ENCODE measurements around the gene KCNH3.

The KCNH3 gene

DNA sequence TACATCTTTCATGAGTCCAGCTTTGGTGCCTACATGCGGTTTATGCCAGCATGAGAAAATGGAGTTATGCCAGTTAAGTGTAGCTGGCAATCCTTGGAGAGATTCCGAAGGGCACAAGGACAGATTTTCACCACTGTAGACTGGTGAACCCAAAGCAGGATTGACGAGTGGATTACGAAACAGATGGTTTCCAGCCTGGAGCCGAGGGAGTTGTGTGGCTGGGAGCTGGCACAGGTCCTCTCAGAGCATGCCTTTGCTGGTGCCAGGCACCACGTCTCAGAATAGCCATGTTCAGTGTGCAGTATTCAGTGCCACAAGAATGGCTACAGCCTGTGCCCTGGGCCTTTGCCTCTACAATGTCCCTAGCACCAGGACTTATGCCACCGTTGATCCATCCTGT lies 13.2 kb downstream of the KCNH3 start:
- FAIRE-seq (no peak), DNase-seq (ENCODE audit: insufficient read length, low spot score) (no peak)
- TF ChIP-seq PAX5 (IDR thresholded peaks at IDR 0.05; ENCODE audit: insufficient read depth, low read length, severe bottlenecking): no peak
- TF ChIP-seq POU2F2 (IDR thresholded peaks at IDR 0.05; ENCODE audit: low read depth, low read length): no peak
- no peak for TF ChIP-seq POLR2AphosphoS5 (IDR thresholded peaks at IDR 0.05; ENCODE audit: low read depth, low read length)
- no peak for TF ChIP-seq POLR2A (IDR thresholded peaks at IDR 0.05; ENCODE audit: low read depth, low read length)
- no peak for TF ChIP-seq TAF1 (IDR thresholded peaks at IDR 0.05; ENCODE audit: low read depth, low read length)
- no peak for TF ChIP-seq SPI1 (IDR thresholded peaks at IDR 0.05; ENCODE audit: low read depth, low read length)

DNA sequence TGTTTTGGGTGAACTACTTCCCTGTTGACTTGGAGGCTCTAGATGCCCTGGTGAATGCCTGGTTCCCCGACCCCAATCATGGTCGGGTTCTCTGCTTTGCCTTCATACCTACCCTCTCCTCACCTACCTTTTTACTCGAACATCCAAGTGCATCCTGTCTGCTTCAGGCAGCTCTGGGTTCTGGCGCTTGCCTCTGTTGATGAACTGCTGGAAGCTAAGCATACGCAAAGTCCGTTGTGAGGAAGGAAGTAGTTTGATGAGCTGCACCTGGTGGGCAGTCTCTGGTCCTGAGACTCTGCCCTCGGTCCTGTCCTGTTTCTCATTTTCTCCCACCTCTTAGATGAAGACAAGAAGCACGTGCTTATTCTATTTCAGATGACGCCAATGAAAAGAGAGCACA lies 13.6 kb downstream of the KCNH3 start:
- FAIRE-seq (no peak), DNase-seq (ENCODE audit: insufficient read length, low spot score) (no peak)
- TF ChIP-seq POU2F2 (IDR thresholded peaks at IDR 0.05; ENCODE audit: low read depth, low read length) (no peak), POLR2A (IDR thresholded peaks at IDR 0.05; ENCODE audit: low read depth, low read length) (no peak), POLR2AphosphoS5 (IDR thresholded peaks at IDR 0.05; ENCODE audit: low read depth, low read length) (no peak), TAF1 (IDR thresholded peaks at IDR 0.05; ENCODE audit: low read depth, low read length) (no peak)

DNA sequence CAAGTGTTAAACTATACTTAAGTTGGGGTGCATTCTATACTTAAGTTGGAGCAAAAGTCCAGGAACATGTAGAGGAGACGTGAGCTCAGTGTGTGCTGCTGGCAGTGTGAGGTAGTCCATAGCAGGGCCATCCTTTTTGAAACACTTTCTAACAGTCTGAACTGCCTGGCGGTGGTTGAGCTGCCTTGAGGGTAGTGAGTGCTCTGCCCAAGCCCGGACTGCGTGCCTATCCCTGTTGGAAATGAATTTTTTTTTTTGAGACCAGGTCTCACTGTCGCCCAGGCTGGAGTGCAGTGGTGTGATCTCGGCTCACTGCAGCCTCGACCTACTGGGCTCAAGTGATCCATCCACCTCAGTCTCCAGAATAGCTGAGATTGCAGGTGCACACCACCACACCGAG lies 14.1 kb downstream of the KCNH3 start:
- FAIRE-seq (no peak), DNase-seq (ENCODE audit: insufficient read length, low spot score) (no peak)
- TF ChIP-seq POU2F2 (IDR thresholded peaks at IDR 0.05; ENCODE audit: low read depth, low read length): no peak
- TF ChIP-seq SPI1 (IDR thresholded peaks at IDR 0.05; ENCODE audit: low read depth, low read length): no peak
- no peak for TF ChIP-seq PAX5 (IDR thresholded peaks at IDR 0.05; ENCODE audit: insufficient read depth, low read length, severe bottlenecking)
- no peak for TF ChIP-seq POLR2AphosphoS5 (IDR thresholded peaks at IDR 0.05; ENCODE audit: low read depth, low read length)

DNA sequence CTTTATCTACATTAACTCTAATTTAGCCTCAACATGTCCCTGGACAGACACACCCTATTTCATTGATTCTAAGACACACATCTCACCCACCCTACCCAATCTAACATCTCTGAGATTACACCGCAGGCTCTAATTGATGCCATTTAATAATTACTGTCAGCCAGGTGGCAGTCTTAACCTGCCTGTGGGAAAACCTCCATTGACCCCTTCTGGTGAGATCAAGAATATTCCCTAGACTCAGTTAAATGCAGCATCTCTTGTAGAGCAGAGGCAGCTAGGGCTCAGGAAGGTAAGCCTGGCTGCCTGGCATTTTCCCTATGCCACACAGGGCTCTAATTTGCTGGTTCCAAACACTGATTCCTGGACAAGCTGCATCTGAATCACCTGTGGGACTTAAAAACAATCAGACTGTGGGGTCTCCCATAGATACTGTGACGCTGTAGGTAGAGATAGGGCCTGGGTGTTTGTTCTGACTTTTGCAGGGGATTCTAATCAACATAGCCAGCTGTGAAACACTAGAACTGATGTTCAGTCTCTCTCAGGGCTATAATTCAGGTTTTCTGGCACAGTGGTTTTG lies 14.8 kb downstream of the KCNH3 start:
- TF ChIP-seq POLR2A (IDR thresholded peaks at IDR 0.05; ENCODE audit: low read depth, low read length) (no peak), POLR2AphosphoS5 (IDR thresholded peaks at IDR 0.05; ENCODE audit: low read depth, low read length) (no peak), POU2F2 (IDR thresholded peaks at IDR 0.05; ENCODE audit: low read depth, low read length) (no peak), TAF1 (IDR thresholded peaks at IDR 0.05; ENCODE audit: low read depth, low read length) (no peak), PAX5 (IDR thresholded peaks at IDR 0.05; ENCODE audit: insufficient read depth, low read length, severe bottlenecking) (no peak), SPI1 (IDR thresholded peaks at IDR 0.05; ENCODE audit: low read depth, low read length) (no peak)
- FAIRE-seq: peak; percentile 47
- no peak for DNase-seq (ENCODE audit: insufficient read length, low spot score)

DNA sequence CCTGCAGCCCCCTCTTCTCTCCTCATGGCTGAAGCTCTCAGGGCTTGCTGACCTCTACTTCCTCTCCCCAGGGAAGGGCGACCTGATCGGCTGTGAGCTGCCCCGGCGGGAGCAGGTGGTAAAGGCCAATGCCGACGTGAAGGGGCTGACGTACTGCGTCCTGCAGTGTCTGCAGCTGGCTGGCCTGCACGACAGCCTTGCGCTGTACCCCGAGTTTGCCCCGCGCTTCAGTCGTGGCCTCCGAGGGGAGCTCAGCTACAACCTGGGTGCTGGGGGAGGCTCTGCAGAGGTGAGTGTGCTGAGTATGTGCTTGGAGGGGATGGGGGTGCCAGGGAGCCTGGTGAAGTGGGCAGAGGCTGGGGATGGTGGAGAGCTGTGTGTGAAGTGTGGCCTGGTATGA lies 15.4 kb downstream of the KCNH3 start:
- DNase-seq (ENCODE audit: insufficient read length, low spot score) (no peak), FAIRE-seq (no peak)
- no peak for TF ChIP-seq POU2F2 (IDR thresholded peaks at IDR 0.05; ENCODE audit: low read depth, low read length)
- TF ChIP-seq SPI1 (IDR thresholded peaks at IDR 0.05; ENCODE audit: low read depth, low read length): no peak

DNA sequence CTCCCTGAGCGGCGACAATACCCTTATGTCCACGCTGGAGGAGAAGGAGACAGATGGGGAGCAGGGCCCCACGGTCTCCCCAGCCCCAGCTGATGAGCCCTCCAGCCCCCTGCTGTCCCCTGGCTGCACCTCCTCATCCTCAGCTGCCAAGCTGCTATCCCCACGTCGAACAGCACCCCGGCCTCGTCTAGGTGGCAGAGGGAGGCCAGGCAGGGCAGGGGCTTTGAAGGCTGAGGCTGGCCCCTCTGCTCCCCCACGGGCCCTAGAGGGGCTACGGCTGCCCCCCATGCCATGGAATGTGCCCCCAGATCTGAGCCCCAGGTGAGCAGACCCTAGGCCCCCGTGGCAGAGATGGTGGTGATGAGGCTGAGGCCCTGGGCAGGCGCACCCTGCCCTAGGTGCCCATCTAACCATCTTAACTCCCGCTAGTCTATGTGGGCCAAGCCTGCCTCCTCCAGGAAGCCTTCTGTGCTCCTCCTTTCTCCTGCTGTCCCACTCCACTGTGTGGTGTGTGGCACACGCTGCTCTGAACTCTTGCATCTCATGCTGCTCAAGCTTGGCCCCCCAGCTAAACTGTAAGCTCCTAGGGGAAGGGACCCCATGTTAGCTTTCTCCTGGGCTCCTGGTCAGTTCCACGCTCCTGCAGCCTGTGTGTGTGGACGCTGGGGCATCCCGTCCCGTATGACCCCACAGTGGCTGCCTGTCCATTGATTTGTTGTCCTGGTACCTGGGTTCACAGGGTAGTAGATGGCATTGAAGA lies 17.0 kb downstream of the KCNH3 start:
- no peak for DNase-seq (ENCODE audit: insufficient read length, low spot score)
- FAIRE-seq: no peak
- TF ChIP-seq POLR2AphosphoS5 (IDR thresholded peaks at IDR 0.05; ENCODE audit: low read depth, low read length): peak; percentile 38; the same call in 1 of the 2 replicates
- TF ChIP-seq PAX5 (IDR thresholded peaks at IDR 0.05; ENCODE audit: insufficient read depth, low read length, severe bottlenecking): no peak

DNA sequence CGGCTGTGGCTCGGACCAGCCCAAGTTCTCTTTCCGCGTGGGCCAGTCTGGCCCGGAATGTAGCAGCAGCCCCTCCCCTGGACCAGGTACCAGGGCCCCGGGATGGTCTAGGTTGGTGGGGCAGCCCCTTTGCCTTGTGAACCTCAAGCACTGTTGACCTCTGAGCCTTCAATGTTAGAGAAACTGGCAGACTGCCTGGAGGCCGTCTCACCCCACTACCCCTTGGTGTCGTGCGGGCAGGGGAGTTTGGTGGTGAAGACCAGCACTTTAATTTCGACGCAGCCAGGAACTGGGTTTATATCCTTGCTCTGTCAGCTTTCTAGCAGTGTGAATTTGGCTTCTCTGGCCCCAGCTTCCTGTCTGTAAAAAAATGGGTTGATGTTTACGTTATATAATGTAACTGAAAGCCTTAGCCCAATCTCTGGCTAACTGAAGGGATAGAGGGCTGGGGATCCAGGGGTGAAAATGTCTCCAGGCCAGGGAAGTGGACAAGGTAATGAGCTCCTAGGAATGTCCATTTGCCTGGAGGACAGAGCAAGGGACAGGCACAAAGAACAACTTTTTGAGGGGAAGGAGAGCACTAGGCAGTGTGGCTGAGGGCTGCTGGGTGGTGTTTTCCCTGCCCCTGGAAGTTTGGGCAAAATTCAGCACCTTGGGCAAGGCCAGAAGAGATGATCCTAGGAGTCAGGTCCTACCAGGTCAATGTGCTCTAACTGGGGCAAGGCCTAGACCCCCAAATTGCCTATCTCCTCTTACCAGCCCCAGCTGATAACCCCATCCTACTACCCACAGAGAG lies 17.8 kb downstream of the KCNH3 start:
- FAIRE-seq (no peak), DNase-seq (ENCODE audit: insufficient read length, low spot score) (no peak)
- TF ChIP-seq PAX5 (IDR thresholded peaks at IDR 0.05; ENCODE audit: insufficient read depth, low read length, severe bottlenecking) (no peak), POLR2A (IDR thresholded peaks at IDR 0.05; ENCODE audit: low read depth, low read length) (0 out of 2 replicates have a peak, but pooled peaks have one; percentile 32)

DNA sequence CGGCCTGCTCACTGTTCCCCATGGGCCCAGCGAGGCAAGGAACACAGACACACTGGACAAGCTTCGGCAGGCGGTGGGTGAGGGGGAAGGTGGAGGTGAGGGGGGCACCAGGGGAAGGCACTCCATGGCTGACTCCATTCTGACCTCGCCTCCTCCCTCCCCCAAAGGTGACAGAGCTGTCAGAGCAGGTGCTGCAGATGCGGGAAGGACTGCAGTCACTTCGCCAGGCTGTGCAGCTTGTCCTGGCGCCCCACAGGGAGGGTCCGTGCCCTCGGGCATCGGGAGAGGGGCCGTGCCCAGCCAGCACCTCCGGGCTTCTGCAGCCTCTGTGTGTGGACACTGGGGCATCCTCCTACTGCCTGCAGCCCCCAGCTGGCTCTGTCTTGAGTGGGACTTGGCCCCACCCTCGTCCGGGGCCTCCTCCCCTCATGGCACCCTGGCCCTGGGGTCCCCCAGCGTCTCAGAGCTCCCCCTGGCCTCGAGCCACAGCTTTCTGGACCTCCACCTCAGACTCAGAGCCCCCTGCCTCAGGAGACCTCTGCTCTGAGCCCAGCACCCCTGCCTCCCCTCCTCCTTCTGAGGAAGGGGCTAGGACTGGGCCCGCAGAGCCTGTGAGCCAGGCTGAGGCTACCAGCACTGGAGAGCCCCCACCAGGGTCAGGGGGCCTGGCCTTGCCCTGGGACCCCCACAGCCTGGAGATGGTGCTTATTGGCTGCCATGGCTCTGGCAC lies 18.5 kb downstream of the KCNH3 start:
- no peak for FAIRE-seq
- no peak; the same call in 1 of the 2 replicates for TF ChIP-seq POLR2A (IDR thresholded peaks at IDR 0.05; ENCODE audit: low read depth, low read length)
- no peak for TF ChIP-seq SPI1 (IDR thresholded peaks at IDR 0.05; ENCODE audit: low read depth, low read length)
- TF ChIP-seq POLR2AphosphoS5 (IDR thresholded peaks at IDR 0.05; ENCODE audit: low read depth, low read length): no peak
- no peak for TF ChIP-seq TAF1 (IDR thresholded peaks at IDR 0.05; ENCODE audit: low read depth, low read length)
- TF ChIP-seq PAX5 (IDR thresholded peaks at IDR 0.05; ENCODE audit: insufficient read depth, low read length, severe bottlenecking): no peak
- no peak for TF ChIP-seq POU2F2 (IDR thresholded peaks at IDR 0.05; ENCODE audit: low read depth, low read length)
- no peak for DNase-seq (ENCODE audit: insufficient read length, low spot score)

DNA sequence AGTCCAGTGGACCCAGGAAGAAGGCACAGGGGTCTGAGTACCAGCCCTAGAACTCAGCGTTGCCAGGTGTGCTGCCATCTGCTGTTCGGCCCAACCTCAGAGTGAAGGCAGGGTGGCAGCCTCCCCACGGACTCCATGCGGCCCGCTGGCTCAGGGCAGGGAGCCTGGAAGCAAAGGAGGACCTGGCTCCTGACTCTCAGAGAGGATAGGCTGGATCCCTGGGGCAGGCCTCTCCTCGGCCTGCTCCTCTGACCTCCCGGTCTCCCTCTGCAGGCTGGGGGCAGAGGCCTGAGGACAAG lies 19.0 kb downstream of the KCNH3 start:
- TF ChIP-seq POLR2A (IDR thresholded peaks at IDR 0.05; ENCODE audit: low read depth, low read length) (no peak), POU2F2 (IDR thresholded peaks at IDR 0.05; ENCODE audit: low read depth, low read length) (0 out of 2 replicates have a peak, but pooled peaks have one; percentile 14), PAX5 (IDR thresholded peaks at IDR 0.05; ENCODE audit: insufficient read depth, low read length, severe bottlenecking) (no peak), TAF1 (IDR thresholded peaks at IDR 0.05; ENCODE audit: low read depth, low read length) (no peak)
- no peak for FAIRE-seq
- DNase-seq (ENCODE audit: insufficient read length, low spot score): no peak

DNA sequence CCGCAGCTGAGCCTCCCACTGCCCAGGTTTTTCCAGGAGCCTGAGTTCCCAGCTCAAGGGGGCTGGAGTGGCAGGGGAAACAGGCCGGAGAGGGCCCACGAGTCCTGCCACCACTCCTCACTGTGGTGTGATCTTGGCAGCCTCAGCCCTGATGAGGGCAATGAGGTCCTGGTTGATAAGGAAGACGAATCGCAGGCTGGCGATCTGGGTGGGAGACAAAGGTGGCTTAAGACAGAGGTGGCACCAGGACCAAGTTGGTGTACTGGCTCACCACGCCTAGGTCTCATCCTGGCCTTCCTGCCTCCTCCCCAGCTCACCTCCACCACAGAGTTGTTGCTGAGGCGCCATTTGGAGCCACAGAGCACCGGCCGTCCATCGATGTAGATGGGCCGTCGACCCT lies 19.7 kb downstream of the KCNH3 start:
- FAIRE-seq (no peak), DNase-seq (ENCODE audit: insufficient read length, low spot score) (no peak)
- TF ChIP-seq POLR2A (IDR thresholded peaks at IDR 0.05; ENCODE audit: low read depth, low read length) (no peak), POU2F2 (IDR thresholded peaks at IDR 0.05; ENCODE audit: low read depth, low read length) (no peak), SPI1 (IDR thresholded peaks at IDR 0.05; ENCODE audit: low read depth, low read length) (no peak), TAF1 (IDR thresholded peaks at IDR 0.05; ENCODE audit: low read depth, low read length) (no peak), POLR2AphosphoS5 (IDR thresholded peaks at IDR 0.05; ENCODE audit: low read depth, low read length) (no peak), PAX5 (IDR thresholded peaks at IDR 0.05; ENCODE audit: insufficient read depth, low read length, severe bottlenecking) (no peak)
